HK-2 (cell line): ENCODE measurements around the gene CHKB.

Source experiments
- DNase-seq: peaks from one replicate; pipeline ENCODE4 v3.0.0-alpha.2; 2018; ENCODE audit not compliant: unreplicated experiment

CHKB gene

DNA sequence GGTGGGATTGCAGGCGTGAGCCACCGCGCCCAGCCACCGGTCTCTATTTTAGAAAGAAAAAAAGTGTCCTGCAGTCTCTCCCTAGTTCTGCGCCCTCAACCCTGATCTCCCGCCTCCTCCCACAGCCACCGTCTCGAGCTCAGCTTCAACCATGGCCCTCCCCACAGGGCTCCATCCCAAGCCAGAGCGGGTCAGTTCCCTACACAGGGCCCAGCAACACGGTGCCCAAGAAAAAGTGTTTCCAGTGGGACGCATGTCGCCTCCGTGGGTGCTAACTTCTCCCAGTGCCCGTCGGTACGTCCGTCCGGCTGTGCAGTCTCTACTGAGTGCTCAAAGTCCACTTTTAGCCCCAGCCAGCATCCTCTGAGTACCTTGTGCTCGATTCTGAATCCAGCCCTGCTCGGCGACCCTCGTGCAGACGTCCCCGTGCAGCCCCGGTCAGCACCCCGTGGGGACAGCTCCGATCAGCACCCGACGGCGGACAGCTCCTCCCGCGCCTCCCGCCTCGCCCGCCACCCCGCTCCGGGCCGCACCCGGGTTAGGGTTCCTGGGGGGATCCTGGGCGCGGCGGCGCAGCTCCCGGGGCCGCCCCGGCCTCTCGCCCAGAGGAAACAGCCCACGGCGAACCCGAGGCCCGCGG lies 17.3 kb upstream of the CHKB start:
- peak; percentile 68 for DNase-seq

GRCh38 chr22:50597097-50597496 lies 14.4 kb upstream of the CHKB start:
- DNase-seq = no peak

DNA sequence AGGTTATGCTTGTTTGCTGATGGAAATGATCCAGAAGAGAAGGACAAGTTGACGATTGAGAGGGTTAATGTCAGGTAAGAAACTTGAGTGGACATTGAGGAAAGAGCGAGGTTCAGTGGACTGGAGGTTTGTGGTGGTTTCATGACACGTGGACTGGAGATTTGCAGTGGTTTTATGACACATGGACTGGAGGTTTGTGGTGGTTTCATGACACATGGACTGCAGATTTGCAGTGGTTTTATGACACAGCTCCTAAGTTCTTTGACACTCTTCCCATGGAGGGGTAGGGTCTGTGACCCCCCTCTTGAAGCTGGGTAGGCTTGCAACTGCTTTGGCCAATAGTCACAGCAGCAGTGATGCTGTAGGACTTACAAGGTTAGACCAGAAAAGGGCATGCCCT lies 12.5 kb upstream of the CHKB start:
- peak; percentile 27 for DNase-seq

DNA sequence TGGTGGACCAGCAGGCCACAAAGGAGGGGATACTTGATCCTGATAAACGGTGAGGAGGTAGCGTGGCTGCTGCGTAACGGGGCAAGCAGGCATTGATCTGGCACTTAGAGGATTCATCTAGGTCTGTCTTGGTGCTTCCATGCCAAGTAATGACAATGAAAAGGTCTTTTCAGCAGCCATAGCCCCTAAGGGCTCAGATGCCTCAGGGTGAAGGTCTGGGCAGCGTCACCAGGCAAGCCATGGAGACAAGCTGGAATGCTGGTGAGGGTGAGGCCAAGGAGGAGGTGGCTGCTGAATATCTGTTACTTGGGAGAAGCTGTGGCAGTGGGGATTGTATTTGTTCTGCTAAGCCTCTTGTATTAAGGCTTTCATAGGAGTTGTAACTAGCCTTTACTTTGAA lies 4.8 kb upstream of the CHKB start:
- DNase-seq = no peak

- DNase-seq = no peak
Observed at GRCh38 chr22:50586416-50586815, 3.8 kb upstream of the CHKB start.

- no peak for DNase-seq
Observed at GRCh38 chr22:50585781-50586180, 3.1 kb upstream of the CHKB start.

DNA sequence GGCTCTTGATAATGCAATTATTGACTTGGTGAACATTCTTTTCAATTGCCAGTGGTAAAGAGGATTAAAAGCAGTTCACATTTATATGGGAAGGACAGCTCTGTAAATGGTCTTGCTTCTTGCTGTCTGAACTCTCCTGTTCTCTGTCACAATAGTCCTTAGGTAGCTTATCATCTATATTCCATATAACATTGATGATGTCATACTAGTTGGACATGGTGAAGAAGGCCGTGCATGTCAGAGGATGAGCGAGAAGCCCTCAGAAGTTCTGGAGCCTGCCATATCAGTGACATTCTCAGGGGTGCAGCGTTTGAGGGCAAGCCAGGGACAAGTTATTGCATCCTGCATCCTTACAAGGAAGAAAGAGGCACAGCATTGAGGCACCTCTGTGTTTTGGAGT lies 2.6 kb upstream of the CHKB start:
- DNase-seq = no peak

GRCh38 chr22:50584106-50585096 lies 1.8 kb upstream of the CHKB start:
- no peak for DNase-seq

DNA sequence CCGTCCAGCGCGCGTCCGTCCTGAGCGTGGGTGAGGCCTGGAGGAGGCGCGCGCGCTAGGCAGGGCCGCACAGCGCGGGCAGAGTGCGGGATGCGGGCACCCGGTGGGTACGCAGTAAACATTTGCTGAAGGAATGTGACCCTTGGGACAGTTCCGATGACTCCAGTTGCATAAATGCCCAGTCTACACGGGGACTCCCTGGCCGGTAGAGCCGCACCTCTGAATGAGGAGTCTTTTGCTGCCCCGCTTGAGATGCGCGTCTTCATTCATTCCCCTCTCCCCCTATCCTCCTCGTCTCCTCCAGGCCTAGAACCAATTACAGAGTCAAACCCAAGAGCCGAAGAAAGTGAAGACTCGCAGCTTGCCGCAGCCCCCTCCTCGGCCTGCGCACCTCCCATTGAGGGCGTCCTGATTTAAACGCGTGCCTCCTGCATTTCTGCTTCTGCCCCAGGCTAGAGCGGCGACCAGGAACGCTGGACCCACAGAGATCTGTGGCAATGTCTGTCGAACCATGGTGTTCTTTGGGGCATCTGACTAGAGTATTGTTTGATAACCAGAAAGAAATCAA lies 729 bp upstream of the CHKB start:
- DNase-seq = no peak

GRCh38 chr22:50581950-50582492 lies 628 bp downstream of the CHKB start:
- no peak for DNase-seq

DNA sequence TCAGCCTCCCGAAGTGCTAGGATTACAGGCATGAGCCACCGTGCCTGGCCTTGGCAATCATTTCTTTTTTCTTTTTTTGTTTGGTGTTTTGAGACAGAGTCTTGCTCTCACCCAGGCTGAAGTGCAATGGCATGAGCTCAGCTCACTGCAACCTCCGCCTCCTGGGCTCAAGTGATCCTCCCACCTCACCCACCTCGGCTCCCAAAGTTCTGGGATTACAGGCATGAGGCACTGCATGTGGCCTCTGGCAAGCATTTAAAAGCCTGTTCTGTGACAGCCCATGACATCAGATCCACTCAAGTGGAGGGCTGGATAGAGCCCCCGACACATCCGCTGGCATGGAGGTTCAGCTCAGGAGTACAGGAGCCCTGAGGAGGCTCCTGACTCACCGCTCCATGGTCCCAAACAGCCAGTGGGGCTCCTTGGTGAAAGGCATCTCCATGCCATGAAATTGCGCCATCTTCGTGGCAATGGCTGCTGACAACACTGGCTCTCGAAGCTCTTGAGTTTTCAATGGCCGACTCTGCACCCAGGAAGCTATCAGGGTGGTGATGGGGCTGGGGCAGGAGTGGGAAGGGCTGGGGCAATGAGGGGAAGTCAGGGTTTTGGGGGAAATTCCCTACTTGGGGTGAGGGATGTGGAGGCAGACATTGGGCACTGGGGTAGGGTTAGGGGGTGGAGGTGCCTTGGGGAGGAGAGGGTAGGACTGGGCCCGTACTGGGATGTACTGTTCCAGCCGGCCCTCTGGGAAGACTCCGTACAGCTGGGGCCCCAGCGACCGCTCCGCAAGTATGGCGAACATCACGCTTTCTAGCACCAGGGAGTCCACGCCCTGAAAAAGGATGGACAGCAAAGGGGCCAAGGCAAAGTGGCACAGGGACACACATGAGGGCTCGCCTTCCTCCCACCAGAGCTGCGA lies 1.4 kb downstream of the CHKB start:
- DNase-seq = no peak

- DNase-seq = no peak
Observed at GRCh38 chr22:50579752-50580151, 2.9 kb downstream of the CHKB start.

DNA sequence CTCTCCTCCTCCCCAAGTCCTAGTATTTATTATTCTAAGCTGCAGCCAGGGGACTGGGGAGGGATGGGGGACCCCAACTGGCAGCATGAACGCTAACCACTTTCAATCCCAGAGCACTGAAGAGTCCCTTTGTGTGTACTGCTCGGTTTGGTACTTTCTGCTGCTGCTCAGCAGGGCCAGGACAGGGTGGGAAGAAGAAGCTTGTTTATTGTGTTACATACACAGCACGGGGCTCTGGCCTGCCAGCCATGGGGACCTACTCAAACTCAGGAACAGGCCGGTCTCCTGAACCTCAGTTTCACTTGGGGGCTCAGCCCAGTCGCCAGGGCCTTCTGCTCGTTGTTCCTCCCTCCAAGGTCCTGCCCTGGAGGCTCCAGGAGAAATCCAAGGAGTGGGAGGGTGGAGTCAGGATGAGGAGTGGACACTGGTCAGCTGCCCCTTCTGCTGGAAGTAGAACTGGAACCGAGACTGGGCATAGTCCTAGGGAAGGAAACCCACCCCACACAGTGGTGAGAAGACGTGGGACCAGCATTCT lies 3.8 kb downstream of the CHKB start:
- no peak for DNase-seq

DNA sequence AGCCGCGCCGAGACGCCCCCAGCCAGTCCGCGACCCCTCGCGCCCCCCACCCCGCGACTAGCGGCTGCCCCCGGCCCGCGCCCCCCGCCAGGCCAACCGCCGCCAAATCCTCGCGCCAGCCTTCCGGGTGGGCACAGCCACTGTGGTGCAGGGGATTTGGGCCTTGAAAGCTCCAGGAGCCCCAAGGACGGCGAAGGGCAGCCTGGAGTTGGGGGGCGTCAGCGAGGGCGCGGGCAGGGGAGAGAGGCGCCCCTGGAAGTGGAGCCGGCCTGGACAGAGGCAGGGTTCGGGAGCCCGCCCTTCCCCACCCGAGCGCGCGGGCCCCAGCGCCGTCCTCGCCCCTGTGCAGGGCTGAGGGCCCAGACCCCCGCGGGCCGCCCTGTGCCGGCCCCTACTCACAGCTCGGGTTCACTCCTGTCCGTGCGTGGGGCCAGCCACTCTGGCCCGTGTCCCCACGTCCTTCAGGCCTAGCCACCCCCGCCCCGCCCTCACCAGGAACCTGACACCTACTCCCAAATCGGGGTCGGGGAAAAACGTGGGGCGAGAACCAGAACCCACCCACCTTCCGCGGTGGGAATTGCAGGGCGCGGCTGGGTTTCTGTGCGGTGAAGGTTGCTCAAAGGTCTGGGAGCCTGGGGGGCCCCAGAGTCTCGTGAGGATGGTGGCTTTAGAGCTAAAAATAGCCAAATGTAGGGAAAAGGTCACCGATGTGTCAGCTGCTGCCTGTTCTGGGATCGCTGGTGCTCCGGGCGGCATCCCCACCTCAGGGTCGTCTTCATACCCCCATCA lies 4.5 kb downstream of the CHKB start, which contains the start of gene CPT1B:
CPT1B (minus strand) TSS at position 441 of the 789 bp plus-strand sequence. CDS start 512 bp downstream, outside the sequence.
- DNase-seq = no peak

DNA sequence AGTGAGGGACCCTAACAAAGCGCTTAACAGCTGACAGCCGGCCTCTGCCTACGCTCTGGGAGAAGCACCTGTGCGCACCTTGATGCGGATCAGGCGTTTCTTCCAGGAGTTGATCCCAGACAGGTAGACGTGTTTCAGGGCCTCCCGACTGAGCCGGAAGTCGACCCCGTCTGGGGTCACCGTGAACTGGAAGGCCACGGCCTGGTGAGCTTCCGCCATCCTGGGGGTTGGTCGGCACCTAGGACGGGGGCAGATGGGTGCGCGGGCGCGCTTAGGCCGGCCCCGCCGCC lies 5.0 kb downstream of the CHKB start:
- DNase-seq = no peak

DNA sequence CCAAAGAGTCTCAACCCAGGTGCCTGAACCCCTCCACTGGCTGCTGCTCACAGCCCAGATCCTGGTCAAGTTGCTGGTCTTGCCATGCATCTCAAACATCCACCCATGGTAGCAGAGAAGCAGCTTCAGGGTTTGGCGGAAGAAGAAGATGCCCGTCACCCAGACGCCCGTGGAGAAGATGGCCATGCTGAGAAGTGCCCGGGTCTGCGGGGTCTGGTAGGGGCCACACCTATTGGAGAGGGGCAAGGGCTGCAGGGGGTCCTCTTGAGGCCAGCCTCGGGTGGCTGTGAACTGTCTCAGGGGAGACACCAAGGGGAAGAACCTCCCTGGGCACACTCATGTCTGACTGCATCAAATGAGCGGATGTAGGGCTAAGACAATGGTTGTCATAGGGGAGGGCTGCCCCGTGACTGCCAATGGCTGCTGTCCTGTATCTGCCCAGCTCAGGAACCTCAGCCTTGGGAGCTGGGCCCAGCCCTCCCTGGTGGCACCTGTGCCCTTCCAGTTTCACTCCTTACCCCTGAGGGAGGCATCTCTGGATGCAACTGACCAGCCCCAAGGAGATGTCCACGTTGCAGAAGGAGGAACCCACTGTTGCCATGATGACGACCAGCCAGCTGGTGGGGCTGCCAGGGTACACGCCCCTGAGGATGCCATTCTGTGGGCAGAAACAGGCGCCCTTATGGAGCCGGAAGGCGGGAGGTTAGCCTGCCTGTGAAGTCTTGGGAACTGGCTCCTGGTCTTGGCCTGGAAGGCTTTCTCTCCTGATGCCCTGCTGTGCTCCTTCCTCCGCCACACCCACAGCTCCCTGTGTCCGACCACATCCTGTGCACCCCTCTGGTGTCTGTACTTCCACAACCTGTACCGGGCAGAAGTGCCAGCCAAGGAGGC lies 5.6 kb downstream of the CHKB start:
- no peak for DNase-seq

DNA sequence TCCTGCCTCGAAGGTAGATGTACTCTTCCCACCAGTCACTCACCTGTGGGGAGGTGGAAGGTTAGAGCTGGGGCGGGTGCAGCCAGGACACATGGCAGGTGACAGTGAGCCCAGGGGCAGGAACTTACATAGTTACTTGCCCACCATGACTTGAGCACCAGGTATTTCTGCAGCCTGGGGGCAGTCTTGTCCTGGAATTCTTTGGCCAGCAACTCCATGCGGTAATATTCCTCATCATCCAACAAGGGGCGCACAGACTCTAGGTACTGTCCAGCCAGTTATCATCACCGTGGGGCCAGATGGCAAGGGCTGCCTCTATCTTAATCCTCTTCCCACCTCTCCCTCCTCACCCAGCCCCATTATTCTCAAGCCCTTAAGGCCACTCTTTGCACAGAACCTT lies 6.6 kb downstream of the CHKB start:
- peak; percentile 47 for DNase-seq

GRCh38 chr22:50575426-50575941 lies 7.2 kb downstream of the CHKB start:
- no peak for DNase-seq

- no peak for DNase-seq
Observed at GRCh38 chr22:50574383-50574755, 8.3 kb downstream of the CHKB start.
